Globus pallidus (tissue), 1 donor: ENCODE results near the gene DHFR2.
"Not testable (repeated sequence)": the region's sequence is repeated elsewhere in the genome, so short reads cannot be mapped to it uniquely, and the experiment has no call there.

ENCODE experiments used
- DNase-seq: peaks from one replicate; pipeline ENCODE4 v3.0.0-alpha.2; 2015; ENCODE audit warnings: low spot score

Gene DHFR2

DNA sequence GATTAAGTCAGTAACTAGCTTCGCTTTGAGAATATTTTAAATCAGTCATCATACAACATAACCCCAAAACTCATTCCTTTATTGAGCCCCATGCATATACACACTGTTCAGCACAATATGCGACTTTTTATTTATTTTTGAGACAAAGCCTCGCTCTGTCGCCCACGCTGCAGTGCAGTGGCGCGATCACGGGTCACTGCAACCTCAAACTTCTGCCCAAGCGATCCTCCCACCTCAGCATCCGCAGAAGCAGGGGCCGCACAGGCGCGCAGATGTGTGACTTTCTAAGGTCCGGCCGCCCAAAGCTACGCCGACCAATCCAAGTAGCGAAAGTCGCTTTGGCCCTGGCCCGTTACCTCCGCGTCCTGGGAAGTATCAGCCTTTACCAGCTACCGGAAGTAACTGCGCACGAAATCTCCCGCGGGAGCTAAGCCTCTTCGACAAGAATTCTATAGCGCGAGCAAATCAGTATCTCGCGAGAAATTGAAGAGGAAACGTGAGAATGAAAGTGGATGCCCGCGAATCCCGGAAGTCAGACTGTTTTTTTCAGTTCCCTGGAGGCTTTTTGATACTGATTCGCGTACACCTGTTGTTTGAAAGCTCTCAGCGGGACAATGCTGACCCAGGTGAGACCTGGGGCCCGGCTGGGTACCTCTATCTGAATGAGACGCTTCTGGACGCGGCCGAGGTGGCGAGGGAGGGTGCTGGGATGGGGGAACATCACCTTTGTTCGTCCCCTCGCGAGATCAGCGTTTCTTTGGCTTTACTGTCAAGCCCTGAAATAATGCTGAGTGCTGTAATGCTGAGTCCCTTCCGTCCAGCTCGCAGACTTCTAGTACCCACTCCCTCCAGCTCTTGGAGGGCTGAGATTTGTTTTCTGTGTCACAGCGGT, at the start of gene DHFR2, which contains the start of gene NSUN3:
Gene DHFR2 (minus strand): TSS at position 404 of the 892 bp plus-strand sequence. CDS start 1,405 bp downstream, outside the sequence.
Gene NSUN3 (plus strand): TSS at position 549 of the 892 bp plus-strand sequence. CDS start 66 bp downstream, at position 615.
- peak; percentile 86 for DNase-seq

DNA sequence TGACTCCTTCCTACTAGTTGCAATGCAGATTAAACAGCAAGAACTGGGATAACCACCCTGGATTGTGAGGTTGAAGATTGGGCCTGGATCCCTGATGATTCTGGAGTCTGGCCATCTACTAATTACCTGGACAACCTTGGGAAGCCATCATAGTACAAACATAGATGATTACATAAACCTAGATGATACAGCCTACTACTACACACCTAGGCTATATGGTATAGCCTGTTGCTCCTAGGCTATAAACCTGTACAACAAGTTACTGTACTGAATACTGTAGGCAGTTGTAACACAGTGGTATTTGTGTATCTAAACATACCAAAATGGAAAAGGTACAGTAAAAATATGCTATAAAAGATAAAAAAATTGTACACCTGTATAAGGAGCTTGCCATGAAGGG, 48.1 kb upstream of the DHFR2 start:
- DNase-seq, result no peak

DNA sequence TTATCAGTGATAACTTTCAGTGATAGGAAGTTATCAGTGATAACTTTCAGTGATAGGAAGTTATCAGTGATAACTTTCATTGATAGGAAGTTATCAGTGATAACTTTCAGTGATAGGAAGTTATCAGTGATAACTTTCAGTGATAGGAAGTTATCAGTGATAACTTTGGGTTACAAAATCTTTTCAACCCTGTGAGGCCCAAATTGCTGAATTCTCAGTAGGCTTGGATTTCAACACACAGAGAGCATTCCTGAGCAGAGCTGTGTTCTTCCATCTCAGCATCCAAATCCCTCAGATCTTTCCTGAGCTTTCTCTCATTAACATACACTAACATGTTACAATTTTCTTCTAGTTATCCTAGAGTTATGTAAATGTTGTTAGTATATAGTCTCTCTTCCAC, 47.5 kb upstream of the DHFR2 start:
- not testable (repeated sequence) for DNase-seq

DNA sequence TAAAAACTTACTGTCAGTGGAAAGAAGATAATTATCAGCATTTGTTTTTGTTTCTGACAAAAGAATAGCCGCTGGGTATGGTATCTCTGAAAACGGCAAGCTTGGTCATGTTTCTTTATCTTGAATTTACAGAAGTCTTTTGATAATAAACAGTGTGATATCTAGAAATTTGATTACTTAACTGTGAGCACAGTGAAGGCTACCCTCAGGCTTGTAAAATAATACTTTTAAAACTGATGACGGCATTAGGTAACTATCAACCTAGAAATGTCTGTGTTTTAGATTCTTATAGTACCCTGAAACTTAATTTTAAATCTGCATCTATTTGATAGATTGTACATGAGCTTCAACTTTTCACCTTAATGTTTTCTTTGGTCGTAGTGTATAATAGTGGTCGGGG, 43.6 kb upstream of the DHFR2 start:
- DNase-seq, result no peak

DNA sequence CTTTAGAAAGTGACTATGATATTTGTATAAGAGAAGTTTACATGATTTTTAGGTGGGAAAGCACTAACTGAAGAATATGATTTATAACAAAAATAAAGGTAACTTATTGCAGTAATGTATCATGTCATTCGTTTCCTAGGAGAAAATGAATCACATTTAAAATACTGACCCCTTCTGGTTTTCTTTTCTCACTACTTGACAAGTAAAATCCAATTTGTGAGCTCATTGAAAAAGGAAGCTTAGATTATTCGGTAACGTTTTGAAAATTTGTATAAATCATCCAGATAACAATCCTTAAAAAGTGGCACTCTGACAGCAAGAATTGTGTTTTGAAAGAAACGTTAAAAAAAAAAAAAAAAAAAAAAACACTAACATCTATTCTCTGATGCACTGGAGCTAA, 39.1 kb upstream of the DHFR2 start:
- no peak for DNase-seq

DNA sequence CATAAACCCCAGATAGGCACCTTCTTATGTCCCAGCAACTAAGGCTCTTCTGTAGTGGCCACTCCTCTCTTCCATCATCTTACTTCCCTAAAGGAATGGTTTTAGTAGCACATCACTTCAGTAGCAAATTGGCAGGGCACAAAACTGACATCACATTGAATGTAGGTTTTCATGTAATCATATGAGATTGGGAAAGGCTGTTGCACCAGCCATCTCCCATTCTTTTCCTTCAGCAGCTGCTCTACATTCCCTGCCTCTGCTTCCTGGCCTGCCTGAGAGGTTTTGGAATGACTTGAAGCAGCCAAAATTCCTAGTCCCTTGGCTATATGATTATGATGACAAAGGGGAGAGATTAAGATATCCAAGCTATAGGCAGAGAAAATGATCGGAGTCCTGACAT, 36.6 kb upstream of the DHFR2 start:
- no peak for DNase-seq

DNA sequence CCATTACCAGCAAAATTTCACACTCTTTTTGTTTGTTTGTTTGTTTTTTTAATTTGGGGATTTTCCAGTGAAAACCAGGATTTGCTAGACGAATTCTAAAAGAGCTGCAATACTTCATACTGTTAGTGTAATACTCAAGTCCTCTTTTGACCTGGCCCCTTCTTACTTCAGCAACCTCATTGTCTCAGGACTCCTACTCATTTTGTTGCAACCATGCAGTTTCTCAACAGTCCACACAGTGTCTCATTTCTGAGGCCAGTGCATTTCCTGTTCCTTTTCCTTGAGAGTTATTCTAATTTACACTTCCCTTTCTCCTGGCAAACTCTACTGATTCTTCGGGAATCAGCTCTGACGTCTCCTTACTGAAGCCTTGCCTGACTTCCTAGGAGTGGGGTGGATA, 35.7 kb upstream of the DHFR2 start:
- no peak for DNase-seq

DNA sequence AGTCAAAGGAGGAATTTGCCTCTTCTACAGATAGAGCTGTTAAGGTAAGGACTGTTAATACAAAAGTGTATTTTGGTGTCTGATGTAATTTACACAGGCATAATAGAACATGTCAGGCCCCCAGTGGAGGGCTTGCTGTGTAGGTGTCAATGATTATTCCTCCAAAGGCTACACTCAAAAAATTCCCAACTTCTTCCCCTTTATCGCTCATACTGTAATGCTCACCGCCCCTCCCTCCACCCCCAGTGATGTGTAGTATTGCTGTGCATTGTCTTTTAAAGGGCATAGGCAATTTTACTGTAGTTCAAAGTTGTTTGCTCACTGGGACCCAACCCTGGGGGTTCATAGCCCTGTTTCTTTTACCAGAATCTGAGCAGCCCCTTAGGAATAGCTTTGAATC, 32.4 kb upstream of the DHFR2 start:
- no peak for DNase-seq

DNA sequence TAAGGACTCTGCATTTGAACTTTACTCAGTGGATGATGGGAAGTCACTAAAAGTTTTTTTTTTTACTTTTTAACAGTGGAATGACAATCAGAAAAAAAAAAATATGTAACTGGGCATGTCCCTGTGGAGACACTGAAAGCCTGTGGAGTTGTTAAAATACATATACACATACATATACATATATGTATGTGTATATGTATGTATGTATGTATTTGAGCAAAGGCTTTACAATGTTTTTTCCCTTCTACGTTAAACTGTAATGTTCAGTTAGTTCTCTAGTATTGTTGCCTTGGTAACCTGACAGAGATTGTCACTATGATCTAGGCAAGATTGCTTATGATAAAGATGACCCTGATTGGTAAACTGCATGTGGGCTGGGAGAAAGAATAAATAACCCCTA, 30.4 kb upstream of the DHFR2 start:
- DNase-seq, result no peak

DNA sequence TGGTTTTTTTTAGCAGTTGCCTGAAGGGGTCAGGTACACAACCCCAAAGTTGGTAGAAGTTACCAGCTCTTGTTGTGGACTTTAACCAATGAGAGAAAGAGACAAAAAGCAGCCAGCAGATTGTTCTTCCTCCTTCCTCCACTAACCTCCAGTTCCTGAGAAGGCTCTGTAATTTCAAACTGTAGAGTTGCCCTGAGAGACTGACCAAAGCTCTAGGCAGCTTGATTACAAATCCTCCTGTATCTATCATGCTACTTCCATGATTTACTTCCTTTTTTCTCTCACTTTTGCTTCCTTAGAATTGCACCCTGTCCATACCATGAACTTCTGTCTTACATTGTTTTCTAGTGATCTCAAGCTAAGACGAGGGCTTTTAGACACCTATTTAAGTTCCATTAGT, 29.4 kb upstream of the DHFR2 start:
- no peak for DNase-seq

DNA sequence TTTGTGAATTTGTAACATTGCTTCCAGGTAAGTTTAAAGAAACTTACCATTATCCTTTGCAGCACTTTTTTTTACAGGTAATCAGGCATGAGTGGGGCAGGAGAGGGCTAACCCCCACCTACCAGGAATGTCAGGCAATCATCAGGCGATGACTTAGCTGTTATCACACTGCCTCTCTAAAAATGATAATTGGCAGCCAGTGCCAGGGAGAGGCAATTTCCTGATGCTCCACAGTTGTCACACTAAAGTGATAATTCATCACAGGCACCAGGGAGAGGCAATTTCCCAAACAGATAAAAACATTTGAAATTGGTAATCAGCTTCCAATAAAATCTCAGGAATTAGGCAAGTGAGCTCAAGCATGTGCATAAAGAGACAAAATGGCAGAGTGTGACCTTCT, 26.4 kb upstream of the DHFR2 start:
- no peak for DNase-seq

DNA sequence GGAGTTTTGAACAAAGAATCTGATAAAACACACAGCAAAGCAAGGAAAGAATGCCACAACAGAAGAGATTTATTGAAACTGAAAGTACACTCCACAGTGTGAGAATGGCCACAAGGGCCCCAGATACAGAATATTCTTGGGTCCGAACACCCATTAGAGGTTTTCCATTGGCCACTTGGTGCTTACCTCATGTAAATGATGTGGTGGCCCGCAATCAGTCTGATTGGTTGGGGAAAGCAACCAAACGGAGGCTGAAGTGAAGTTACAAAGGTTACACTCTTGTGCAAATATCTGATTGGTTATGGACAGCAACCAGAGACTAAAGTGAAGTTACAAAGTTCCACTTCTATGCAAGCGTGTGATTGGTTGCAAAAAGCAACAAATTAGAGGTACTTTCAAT, 20.5 kb upstream of the DHFR2 start:
- DNase-seq, result no peak

DNA sequence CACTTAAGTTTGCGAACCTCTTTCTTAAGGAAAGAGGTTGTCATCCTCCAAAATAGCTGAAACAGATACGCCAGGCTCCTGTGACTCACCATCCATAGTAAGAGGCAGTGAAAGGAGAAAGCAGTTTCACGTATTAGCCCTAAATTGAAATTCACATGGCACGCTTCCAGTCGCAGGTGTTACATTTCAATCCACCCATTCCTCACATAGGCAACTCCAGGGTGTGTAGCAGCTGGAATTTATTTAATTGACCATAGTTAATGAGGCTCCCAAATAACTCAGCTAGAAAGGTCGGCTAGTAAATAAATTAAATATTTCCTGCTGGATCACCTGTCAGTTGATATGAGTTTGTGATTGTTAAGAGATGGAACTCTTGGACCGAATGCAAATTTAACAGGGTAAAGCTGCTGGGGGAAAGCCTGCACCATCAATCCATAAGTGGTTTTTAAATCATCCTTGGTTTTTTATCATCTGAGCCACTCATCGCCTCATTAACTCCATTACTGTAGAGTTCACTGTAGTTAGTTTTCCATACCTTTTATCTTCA, 19.7 kb upstream of the DHFR2 start:
- DNase-seq, result no peak

DNA sequence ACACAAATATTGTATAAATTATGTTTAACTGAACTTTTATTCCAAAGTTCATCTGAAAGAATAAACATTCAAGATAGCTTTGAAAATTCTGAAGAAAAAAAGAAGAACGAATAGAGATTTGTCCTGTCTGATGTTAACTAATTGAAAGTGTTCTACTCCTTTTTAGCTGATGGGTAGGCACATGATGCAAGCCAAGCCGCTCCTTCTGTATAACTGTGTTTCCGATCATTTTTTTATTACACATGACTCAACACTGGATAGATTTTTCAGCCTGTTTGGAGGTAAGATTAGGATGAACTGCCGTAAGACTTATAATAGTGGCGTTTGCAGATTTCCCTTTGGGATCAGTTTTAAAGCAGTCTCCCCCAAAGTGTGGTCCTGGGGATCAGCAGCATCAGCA, 19.2 kb upstream of the DHFR2 start:
- no peak for DNase-seq

DNA sequence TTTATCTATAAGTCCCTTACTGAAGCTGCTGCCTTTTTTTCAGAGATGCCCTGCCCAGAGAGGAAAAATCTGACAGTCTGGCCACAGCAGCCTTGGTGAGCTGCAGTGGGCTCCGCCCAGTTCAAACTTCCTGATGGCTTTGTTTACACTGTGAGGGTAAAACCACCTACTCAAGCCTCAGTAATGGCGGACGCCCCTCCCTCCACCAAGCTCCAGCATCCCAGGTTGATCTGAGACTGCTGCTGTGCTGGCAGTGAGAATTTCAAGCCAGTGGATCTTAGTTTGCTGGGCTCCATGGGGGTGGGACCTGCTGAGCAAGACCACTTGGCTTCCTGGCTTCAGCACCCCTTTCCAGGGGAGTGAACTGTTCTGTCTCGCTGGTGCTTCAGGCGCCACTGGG, 17.8 kb upstream of the DHFR2 start:
- DNase-seq, result not testable (repeated sequence)

DNA sequence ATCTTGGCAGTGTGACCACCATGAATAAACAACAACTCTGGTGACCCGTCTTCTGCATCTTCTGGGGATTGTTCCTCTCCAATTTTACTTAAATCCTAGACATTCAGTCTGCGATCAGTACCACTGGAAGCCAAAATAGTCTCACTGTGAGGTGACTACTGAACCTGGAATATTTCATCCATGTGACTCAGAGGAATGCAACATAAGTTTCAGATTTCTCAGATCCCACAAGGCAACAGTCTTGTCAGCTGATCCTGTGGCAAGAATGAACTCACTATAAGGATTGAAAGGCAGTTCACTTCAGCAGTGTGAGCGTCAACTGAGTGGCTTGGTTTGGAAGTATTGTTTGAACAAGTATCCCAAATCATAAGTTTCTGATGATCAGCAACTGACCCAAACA, 13.3 kb upstream of the DHFR2 start:
- no peak for DNase-seq

DNA sequence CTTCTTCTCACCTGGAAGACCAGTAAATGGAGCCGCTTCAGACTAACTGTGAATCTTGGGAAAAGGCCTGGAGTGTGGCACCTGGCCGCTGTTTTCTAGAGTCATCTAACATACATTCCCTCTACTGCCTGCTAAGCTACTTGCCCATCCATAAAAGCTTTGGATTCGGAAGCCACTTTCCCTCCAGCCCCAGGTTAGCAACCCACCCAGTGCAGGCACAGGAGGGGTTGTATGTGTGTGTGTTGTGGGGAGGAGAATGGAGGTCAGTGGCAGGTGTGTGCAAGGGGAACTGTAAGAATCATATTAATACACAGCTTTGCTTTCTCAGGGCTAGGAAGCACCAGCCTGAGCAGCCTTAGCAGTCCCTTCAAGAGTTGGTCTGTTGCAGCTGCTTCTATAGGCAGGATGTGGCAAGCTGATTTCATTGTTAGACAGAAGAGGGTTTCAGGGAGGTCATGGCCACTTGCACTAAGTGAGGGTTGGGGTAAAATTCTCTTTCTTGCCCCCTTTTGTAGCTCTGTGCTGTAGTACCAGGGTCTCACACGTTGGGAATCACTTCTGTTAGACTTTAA, 9.1 kb upstream of the DHFR2 start:
- DNase-seq, result no peak

DNA sequence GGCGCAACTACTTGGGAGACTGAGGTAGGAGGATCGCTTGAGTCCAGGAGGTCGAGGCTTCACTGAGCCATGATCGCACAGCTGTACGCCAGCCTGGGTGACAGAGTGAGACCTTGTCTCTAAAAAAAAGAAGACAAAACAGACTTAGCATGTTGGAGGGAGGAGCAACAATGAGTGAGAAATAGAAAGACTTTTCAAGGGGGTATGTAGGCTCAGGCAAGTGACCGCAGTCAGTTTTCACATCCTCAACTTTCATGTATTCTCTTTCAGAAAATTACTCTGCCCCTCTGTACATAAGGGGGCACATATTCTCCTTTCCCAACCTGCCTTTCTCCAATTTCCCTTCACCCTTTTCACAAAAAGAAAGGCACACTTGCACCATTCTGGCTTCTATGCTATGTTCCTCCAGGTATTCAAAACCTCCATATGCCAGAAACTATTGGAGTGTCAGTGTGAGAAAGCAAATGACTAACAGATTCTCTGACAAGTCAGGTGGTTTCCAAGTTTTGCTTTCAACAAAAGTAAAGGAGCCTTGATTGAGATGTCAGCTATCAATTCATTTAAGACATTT, 7.7 kb upstream of the DHFR2 start:
- no peak for DNase-seq

DNA sequence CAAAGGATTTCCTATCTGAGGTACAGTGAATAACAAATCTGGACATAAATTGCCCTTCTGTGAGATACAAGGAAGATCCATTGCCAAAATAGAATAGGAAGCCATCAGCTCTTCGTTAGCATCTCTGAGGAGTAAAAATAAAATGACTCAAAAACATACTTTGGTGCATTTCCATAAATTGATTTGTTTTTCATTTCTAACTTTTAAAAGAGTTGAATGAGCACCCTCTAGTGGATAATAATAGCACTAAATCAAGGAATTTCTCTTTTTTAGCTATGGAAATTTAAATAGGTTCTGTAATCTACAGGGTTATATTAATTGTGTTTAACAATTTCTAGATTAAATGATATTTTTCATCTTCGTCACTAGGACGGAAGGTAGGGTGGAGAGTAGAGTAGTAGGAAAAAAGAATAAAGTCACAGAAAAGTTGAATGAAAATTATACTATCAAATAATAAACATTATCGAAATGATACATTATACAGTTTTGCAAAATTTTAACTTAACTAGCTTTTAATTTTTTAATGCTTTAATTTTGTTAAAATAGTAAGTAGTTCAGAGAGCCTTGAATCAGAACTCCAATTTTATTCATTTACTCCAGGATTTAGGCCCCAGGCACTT, 6.6 kb upstream of the DHFR2 start:
- peak; percentile 20 for DNase-seq

DNA sequence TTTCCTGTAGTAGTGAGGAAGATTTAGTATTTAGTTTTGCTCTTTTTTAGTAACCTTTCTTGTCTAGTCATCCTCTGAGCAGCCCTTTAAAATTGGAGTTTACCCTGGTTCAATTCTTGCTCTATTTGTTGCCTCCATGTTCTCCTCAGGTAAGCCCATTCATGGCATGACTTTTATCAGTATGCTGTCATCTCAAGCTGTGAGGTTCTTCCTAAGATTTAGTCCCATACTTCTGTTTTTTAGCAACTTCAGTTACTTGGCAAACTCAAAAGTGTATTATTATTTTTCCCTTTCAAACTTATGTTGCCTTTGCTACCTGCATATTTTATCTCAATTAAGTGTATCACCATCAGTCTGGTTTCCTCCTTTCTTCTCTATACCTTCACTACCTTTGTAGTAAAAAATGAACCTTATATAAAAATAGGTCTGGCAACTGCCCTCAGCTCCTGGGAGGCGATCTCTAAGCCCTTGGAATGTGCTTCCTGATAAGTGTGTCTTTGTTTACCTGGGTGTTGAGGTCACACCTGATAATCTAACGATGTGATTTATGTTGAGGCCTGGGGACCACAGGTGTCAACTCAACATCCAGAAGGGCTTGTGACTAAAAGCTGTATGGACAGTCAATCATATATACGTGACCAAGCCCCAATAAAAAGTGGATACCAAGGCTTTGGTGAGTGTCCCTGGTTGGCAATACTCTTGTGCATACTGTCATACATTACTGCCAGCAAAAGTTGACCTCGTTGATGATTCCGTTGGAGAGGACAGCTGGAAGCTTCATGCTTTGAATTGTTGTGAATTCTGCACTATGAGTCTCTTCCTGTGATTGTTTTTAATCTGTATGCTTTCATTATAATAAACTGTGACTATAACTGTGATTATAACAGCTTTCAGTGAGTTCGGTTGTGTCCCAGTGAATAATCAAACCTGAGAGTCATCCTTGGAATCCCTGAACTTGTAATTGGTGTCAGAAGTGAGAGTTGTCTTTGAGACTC, 4.1 kb upstream of the DHFR2 start:
- no peak for DNase-seq

DNA sequence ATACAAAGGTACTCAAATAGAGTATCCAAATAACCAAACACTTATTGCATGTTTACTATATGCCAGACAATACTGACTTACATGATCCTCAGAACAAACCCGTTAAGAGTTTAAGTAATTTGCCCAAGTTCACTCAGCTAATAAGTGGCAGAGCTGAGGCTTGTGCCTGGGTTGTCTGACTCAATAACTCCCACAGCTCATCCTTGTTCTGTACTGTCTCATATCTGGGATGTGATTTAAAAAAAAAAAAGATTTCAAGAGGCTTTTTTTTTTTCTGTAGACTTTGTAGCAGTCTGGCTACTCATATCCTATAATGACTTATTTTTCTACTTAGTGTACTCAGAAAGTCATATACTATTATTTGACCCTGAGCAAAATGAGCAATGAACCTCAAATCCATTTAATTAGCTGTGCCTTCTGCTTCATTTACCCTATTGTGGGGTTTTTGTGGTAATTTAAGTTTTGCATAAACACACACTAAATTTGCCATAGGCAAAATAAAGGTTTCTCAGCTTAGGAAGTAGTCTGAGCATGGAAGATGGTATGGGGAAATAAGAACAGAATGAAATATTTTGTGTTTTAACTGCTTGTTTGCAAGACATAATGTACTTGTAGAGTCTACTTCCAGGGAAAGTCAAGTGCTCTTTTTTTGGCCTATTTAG, 3.2 kb upstream of the DHFR2 start:
- DNase-seq, result no peak
